Activated naive CD8-positive, alpha-beta T cell (primary cell): ENCODE measurements around the gene UNC5B.
"Not testable (repeated sequence)": the region's sequence is repeated elsewhere in the genome, so short reads cannot be mapped to it uniquely, and the experiment has no call there.

ENCODE experiments used
- H3K27ac Mint-ChIP-seq: one replicate; pipeline ENCODE4 v1.8.0; 2021; ENCODE audit warnings: mixed read lengths
- H3K27me3 Mint-ChIP-seq: one replicate; pipeline ENCODE4 v1.8.0; 2021; ENCODE audit warnings: mixed read lengths
- H3K36me3 Mint-ChIP-seq: one replicate; pipeline ENCODE4 v1.8.0; 2021; ENCODE audit warnings: mixed read lengths
- H3K4me1 Mint-ChIP-seq: one replicate; pipeline ENCODE4 v1.8.0; 2021; ENCODE audit warnings: low read depth, mixed read lengths
- H3K4me3 Mint-ChIP-seq: one replicate; pipeline ENCODE4 v1.8.0; 2021; ENCODE audit warnings: mild to moderate bottlenecking, mixed read lengths
- H3K9me3 Mint-ChIP-seq: one replicate; pipeline ENCODE4 v1.8.0; 2021; ENCODE audit warnings: low read depth, mixed read lengths

Gene UNC5B

DNA sequence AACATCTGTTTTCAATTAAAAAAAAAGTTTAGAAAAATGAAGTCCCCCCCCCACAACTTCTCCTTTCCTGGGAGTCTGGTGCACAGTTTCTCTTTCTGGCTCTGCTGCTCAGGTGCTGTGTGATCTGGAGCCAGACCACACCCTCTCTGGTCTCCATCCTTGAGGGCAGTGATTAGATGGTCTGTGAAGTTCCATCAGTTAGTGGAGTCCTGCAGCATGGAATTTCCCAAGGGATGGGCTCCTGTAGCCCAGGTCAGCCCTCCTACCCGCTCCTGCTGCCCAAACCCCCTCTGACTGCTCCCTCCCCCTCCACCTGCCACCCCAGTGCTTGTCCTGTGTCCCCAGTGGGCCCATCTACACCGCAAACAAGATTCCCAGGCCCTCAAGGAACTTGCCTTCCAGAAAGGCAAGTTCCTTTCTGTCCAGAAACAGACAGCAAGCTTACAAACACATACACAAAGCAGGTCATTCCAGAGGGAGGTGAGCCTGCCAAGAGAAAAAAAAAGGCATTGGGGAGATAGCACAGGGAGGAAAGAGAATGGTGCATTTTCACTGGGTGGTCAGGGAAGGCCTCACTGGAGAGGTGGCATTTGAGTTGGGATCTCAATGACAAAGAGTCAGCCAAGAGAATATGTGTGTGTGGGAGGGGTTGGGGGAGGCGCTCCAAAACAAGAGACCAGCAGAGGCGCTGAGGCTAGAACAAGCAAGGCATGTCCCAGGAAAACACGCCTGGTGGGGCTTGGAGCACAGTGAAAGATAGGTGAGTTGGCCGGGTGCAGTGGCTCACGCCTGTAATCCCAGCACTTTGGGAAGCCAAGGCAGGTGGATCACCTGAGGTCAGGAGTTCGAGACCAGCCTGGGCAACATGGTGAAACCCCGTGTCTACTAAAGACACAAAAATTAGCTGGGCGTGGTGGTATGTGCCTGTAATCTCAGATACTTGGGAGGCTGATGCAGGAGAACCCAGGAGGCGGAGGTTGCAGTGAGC is 57.2 kb downstream of the UNC5B start:
- Mint-ChIP-seq H3K4me1 (no peaks in the 10 kb centered on the region), H3K4me3 (no peak overlapping the region), H3K27ac (no peak overlapping the region), H3K27me3 (no peaks in the 10 kb centered on the region), H3K9me3 (no peaks in the 10 kb centered on the region), H3K36me3 (no peaks in the 10 kb centered on the region)

DNA sequence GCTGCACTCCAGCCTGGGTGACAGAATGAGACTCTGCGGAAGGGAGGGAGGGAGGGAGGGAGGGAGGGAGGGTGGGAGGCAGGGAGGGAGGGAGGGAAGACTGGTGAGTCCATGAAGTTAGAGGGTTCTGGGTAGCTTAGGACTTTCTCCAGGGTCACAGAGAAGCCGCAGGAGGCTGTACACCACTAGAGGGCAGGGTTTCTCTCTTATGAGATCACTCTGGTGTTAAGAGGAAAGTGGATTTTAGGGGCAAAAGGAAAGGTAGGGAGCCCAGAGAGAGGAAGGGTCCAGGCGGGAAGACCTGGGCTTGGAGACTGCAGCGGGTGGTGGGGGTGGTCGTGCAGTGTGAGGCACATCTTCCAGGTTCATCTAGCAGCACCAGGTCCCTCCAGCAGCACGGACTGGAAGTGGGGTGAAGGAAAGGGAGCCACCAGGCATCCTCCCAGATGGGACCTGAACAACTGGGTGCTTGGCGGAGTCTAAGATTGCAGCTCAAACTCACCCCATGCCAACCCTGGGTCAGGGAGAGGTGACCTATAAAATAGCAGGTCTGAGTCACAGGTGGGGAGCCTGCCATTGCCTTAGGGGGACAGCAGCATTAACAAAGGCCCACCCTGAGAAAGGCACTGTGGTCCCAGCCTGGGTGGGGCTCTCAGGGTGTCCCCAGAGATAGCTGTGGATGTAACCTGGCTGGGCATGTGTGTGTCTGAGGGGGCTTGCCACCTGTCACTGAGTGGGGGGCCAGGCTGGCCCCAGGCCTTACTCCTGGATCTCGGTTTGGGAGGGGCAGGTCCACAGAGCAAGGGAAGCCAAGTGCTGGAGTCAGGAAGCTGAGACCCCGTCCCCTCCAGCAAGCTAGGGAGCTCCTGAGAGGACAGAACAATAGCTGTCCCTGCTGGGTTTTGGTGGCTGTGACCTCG is 58.2 kb downstream of the UNC5B start:
- H3K27ac Mint-ChIP-seq, result no peak overlapping the region
- H3K4me3 Mint-ChIP-seq, result no peak overlapping the region
- H3K9me3 Mint-ChIP-seq, result no peaks in the 10 kb centered on the region
- no peaks in the 10 kb centered on the region for H3K27me3 Mint-ChIP-seq
- no peaks in the 10 kb centered on the region for H3K36me3 Mint-ChIP-seq
- no peaks in the 10 kb centered on the region for H3K4me1 Mint-ChIP-seq

DNA sequence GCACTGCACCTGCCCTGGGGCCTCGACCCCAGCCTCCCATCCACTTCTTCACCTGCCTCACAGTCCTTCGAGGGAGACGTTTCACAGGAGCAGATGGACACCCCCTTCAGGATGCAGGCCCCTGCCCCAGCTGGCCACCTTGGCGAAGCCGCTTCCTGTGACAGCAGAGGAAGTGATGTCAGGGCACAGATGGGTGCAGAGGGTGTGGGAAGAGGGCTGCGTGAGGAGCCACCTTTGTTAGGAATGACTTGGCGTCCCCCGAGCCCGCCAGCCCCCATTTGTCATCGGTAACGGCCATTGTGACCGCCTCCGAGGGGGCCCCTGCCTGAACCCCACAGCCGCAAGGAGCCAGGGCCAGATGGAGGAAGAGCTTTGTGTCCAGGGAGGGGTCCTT is 59.3 kb downstream of the UNC5B start:
- no peaks in the 10 kb centered on the region for H3K27me3 Mint-ChIP-seq
- no peaks in the 10 kb centered on the region for H3K9me3 Mint-ChIP-seq
- H3K4me1 Mint-ChIP-seq, result no peaks in the 10 kb centered on the region
- no peak overlapping the region for H3K4me3 Mint-ChIP-seq
- H3K27ac Mint-ChIP-seq, result no peak overlapping the region
- no peaks in the 10 kb centered on the region for H3K36me3 Mint-ChIP-seq

DNA sequence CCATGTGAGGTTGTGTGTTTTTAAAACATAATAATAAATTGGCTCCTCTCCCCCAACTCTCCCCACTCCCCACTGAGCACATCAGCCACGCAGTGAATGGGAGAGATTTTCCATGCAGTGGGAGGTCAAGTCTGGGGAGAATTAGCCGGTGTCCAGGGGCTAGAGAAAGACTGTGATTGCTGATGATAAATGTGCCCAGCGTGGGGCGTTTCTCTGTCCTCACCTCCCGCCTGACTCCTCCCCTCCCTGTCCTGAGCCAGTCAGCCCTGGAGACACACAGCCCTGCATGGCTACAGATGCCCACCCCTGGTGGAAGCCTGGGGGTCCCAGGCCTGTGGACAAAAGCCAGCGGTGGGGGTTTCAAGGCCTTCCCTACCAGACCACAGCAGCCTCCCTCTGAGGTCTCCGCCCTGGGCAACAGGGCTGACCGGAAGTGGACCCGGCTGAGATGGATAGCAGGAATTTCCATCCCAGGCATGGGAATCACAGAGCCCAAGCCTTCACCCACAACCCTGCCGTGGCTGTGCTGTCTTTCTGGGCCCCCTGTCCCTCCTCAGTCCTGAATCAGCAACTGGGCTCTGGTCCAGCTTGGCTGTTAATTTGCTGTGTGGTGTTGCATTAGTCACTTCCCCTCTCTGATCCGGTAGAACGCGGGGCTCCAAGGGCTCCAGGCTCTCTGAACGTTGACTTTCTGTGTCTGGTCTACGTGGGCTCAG is 59.8 kb downstream of the UNC5B start:
- no peaks in the 10 kb centered on the region for H3K9me3 Mint-ChIP-seq
- H3K27ac Mint-ChIP-seq, result no peak overlapping the region
- no peaks in the 10 kb centered on the region for H3K36me3 Mint-ChIP-seq
- H3K27me3 Mint-ChIP-seq, result no peaks in the 10 kb centered on the region
- H3K4me3 Mint-ChIP-seq, result no peak overlapping the region
- H3K4me1 Mint-ChIP-seq, result no peaks in the 10 kb centered on the region

DNA sequence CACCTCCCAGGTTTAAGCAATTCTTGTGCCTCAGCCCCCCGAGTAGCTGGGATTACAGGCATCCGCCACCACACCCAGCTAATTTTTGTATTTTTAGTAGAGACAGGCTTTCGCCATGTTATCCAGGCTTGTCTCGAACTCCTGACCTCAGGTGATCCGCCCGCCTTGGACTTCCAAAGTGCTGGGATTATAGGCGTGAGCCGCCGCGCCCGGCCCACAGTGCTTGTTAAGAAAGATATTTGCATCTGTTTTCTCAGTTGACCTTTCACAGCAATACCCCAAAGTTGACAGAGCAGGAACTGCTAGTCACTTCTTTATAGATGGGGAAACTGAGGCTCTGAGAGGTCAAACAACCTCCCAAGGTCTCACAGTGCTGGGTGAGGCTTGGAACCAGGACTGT is 60.6 kb downstream of the UNC5B start:
- H3K27ac Mint-ChIP-seq, H3K36me3 Mint-ChIP-seq, H3K4me3 Mint-ChIP-seq, H3K4me1 Mint-ChIP-seq, H3K9me3 Mint-ChIP-seq, H3K27me3 Mint-ChIP-seq: not testable (repeated sequence)

DNA sequence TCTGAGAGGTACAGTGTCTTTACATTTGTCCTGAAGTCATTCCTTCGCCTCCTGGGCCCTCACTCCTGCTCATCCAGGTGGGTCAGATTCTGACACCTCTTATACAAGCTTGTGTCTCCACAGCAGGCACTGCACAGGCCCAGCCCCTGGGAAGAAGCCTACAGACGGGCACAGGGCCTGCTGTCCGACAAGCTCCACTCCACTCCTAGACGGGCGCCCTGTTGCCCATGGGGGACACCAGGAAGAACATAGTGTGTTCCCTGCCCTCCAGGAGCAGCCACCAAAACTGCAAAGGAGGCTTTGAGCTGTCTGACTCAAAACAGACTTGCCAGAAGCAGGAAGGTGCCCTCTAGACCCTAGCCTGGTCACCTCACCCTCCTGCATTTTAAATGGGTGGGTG is 61.1 kb downstream of the UNC5B start:
- Mint-ChIP-seq H3K4me1 (no peaks in the 10 kb centered on the region), H3K9me3 (no peaks in the 10 kb centered on the region), H3K27ac (no peak overlapping the region), H3K4me3 (no peak overlapping the region), H3K27me3 (no peaks in the 10 kb centered on the region), H3K36me3 (no peaks in the 10 kb centered on the region)

DNA sequence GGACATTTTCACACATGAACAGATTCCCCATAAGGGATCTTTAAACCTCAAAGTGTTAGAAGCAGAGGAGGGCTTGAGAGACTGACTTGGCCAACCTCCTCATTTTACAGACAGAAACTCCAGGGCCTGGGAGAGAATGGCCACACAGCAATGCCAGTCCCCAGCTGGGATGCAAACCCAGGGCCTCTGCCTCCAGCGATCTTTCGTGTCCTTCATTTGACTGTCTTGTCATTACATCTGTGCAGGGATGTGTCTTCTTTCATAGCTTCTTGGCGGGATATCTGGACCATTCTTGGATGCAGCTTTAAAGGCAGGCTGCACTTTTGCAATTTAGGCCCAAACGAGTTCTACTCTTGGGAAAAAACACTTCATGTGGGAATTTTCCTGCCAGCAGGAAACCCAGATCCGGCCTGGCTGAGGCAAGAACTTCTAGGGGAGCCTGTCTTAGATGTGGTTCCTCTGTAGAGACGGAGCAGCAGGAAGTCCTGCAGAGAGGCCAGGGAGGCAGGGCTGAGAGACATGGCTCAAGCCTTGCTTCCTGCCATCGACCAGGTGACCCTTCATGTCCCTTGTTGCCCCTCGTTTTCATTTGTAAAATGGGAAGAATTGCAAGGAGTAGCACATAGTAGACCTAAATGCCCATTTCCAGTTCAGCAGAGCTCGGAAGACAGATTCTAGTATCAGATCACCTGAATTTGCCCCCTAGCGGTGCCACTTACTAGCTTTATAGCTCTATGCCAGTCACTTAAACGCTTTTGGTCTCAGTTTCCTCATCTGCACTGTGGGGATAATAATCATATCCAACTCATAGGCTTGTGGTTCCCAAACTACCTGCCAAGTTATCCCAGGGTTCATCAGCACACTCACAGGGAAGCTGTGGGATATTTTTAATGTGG is 62.8 kb downstream of the UNC5B start:
- no peaks in the 10 kb centered on the region for H3K27me3 Mint-ChIP-seq
- H3K27ac Mint-ChIP-seq, result no peak overlapping the region
- no peaks in the 10 kb centered on the region for H3K4me1 Mint-ChIP-seq
- H3K9me3 Mint-ChIP-seq, result no peaks in the 10 kb centered on the region
- no peak overlapping the region for H3K4me3 Mint-ChIP-seq
- no peaks in the 10 kb centered on the region for H3K36me3 Mint-ChIP-seq

DNA sequence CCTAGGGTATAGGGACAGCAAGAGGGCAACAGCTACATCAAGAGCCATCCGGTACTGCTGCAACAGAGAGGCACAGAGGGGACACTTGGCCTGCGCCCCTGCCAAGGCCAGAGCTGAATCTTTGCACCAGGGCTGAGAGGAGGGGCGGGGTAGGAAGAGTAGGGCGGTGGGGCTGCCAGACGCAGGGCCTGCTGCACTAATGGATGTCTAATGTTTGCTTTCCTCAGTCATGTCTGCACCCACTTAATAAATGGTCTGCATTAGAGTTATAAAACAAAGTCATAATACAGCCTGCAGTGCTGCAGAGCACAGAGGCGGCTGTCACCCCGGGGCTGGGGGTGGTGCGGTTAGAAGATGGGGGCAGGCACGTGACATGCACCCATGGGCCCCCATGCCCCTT is 64.5 kb downstream of the UNC5B start:
- no peaks in the 10 kb centered on the region for H3K9me3 Mint-ChIP-seq
- no peaks in the 10 kb centered on the region for H3K27me3 Mint-ChIP-seq
- no peak overlapping the region for H3K4me3 Mint-ChIP-seq

DNA sequence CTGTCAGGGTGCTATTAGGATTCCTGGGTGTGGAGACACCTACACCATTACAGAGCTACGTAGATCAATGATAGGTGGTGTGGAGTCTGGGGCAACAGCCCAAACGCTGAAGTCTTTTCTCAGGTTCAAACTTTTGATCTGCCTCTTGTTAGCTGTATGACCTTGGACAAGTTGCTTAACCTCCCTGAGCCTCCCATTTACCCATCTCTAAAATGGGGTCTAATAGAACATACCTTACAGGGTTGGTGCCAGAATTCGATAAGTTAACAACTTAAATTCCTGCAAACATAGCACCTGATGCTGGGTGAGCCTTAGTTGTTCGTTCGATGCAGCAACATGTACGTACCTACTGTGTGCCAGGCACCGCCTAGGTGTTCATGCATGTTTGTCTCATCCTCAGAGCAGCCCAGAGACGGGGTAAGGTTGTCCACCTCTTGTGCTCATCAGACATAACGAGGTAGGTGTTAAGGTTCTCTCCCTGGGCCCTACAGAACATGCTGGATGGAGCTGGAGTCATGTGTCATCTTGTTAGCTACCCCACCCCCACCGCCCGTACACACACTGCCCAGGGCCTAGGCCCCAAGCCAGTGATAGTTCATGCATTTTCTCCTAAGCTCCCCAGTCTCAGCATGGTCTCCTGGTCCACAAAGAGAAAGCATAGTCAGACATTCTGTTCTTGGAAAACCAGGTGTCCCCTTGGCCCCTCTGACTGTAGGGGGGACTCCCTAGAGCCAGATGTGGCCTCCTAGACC is 65.7 kb downstream of the UNC5B start:
- Mint-ChIP-seq H3K36me3 (no peaks in the 10 kb centered on the region), H3K27me3 (no peaks in the 10 kb centered on the region), H3K4me3 (no peak overlapping the region), H3K27ac (no peak overlapping the region), H3K9me3 (no peaks in the 10 kb centered on the region), H3K4me1 (no peaks in the 10 kb centered on the region)

More for the DNA sequence above, 64.5 kb downstream of the UNC5B start:
- no peak overlapping the region for H3K27ac Mint-ChIP-seq
- no peaks in the 10 kb centered on the region for H3K4me1 Mint-ChIP-seq
- H3K36me3 Mint-ChIP-seq, result no peaks in the 10 kb centered on the region

DNA sequence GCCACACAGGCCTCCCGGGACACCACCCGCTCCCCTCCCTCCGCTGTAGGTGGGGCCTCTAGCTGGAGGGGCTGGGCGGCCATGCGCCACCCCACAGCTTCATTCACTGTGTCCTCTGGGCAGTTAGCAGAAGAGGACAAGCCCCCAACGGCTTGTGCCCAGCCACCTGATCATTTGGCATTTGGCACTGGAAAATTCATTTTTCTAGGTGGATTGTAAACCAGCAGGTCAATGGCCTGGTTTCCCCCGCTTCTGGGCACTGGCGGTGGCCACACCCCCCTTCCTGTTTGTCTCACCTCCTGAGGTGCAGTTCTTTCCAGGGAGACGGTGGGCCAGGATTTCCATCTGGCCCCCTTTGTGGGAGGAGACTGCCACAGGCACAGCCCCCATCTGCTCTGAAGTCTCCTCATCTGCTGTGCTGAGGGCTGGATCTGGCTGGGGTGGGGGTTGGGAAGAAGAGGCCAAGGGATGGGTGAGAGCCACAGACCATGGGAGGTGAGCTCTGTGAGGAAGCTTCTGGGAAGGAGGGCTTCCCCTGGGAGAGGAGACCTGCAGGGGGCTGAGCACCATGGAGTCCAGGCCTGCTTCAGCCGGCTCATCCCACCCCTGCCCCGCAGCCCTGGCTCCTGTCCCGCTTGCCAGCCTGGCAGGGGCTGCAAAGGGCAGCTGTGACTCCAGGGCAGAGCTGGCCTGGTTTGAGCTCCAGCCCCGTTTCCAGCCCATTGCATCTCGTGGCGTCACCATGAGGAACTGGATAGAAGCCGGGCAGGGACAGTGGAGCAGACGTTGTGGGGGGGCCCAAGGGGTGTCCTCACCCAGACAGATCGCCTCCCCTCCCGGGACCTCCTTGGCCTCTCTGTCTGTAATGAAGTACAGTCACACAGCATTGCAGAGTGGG is 66.6 kb downstream of the UNC5B start:
- no peak overlapping the region for H3K27ac Mint-ChIP-seq
- H3K36me3 Mint-ChIP-seq, result no peaks in the 10 kb centered on the region
- H3K9me3 Mint-ChIP-seq, result no peaks in the 10 kb centered on the region
- H3K4me3 Mint-ChIP-seq, result no peak overlapping the region
- H3K27me3 Mint-ChIP-seq, result no peaks in the 10 kb centered on the region
- no peaks in the 10 kb centered on the region for H3K4me1 Mint-ChIP-seq

DNA sequence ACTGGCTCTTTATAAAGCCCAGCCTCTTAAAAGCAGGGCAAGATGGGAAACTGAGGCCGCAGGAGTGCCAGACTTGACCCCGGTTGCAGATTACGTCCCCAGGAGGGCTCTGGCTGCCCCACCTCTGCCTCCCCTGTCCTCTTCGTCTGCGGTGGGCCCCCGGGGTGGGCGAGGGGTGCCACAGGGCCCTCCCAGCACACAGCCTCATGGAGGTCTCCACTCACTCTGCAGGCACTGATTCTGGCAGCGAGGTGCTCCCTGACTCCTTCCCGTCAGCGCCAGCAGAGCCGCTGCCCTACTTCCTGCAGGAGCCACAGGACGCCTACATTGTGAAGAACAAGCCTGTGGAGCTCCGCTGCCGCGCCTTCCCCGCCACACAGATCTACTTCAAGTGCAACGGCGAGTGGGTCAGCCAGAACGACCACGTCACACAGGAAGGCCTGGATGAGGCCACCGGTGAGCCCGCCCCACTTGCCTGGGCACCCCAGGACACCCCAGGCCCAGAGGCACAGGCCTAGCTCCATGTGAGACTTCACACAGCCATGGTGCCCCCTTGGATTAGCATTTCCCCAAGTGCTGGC is 67.3 kb downstream of the UNC5B start:
- Mint-ChIP-seq H3K4me3 (no peak overlapping the region), H3K27ac (no peak overlapping the region), H3K4me1 (no peaks in the 10 kb centered on the region), H3K27me3 (no peaks in the 10 kb centered on the region), H3K9me3 (no peaks in the 10 kb centered on the region), H3K36me3 (no peaks in the 10 kb centered on the region)

DNA sequence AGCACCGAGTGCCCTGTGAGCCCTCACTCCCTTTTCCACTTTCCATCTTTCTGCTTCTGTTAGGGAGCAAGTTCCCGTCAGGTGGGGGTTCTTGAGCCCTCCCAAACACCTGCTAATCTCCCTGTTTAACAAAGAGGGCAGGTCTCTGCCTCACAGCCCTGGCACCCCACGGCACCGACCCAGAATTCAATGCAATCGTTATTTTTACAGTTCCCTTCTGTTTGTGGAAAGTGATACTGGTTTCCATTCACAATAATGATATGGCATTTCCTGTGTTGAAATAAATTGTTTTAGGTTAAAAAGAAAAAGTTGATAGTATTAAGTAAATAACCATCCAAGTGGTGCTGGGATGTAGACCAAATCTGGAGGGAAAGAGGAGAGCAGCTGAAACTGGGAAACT is 67.8 kb downstream of the UNC5B start:
- Mint-ChIP-seq H3K4me3 (no peak overlapping the region), H3K9me3 (no peaks in the 10 kb centered on the region), H3K4me1 (no peaks in the 10 kb centered on the region), H3K36me3 (no peaks in the 10 kb centered on the region), H3K27ac (no peak overlapping the region), H3K27me3 (no peaks in the 10 kb centered on the region)
